ENCODE data around the gene TEAD4.

TEAD4 gene

GRCh38 chr12:3015356-3015755 lies 56.2 kb downstream of the TEAD4 start:
- H3K4me3 ChIP-seq (ENCODE audit: control insufficient read depth, low read depth, low read length), result no peak overlapping the region
- TF ChIP-seq CTCF (conservative IDR thresholded peaks at IDR 0.05; ENCODE audit: control insufficient read depth, insufficient read depth, low read depth, low read length), result no peak
- no peak for DNase-seq (ENCODE audit: low read depth)

GRCh38 chr12:3016191-3016590 lies 57.0 kb downstream of the TEAD4 start:
- no peak overlapping the region for H3K4me3 ChIP-seq (ENCODE audit: control insufficient read depth, low read depth, low read length)
- no peak for TF ChIP-seq CTCF (conservative IDR thresholded peaks at IDR 0.05; ENCODE audit: control insufficient read depth, insufficient read depth, low read depth, low read length)
- DNase-seq (ENCODE audit: low read depth), result no peak

GRCh38 chr12:3017281-3017680 lies 58.1 kb downstream of the TEAD4 start:
- DNase-seq (ENCODE audit: low read depth), result no peak
- no peak overlapping the region for H3K4me3 ChIP-seq (ENCODE audit: control insufficient read depth, low read depth, low read length)
- TF ChIP-seq CTCF (conservative IDR thresholded peaks at IDR 0.05; ENCODE audit: control insufficient read depth, insufficient read depth, low read depth, low read length), result no peak

- H3K4me3 ChIP-seq (ENCODE audit: control insufficient read depth, low read depth, low read length), result no peak overlapping the region
- no peak for DNase-seq (ENCODE audit: low read depth)
- no peak for TF ChIP-seq CTCF (conservative IDR thresholded peaks at IDR 0.05; ENCODE audit: control insufficient read depth, insufficient read depth, low read depth, low read length)
Observed at GRCh38 chr12:3018284-3019004, 59.2 kb downstream of the TEAD4 start.

- no peak overlapping the region for H3K4me3 ChIP-seq (ENCODE audit: control insufficient read depth, low read depth, low read length)
- no peak for TF ChIP-seq CTCF (conservative IDR thresholded peaks at IDR 0.05; ENCODE audit: control insufficient read depth, insufficient read depth, low read depth, low read length)
- DNase-seq (ENCODE audit: low read depth), result no peak
Observed at GRCh38 chr12:3019005-3019680, 59.9 kb downstream of the TEAD4 start.

- TF ChIP-seq CTCF (conservative IDR thresholded peaks at IDR 0.05; ENCODE audit: control insufficient read depth, insufficient read depth, low read depth, low read length), result no peak
- H3K4me3 ChIP-seq (ENCODE audit: control insufficient read depth, low read depth, low read length), result no peak overlapping the region
- DNase-seq (ENCODE audit: low read depth), result no peak
Observed at GRCh38 chr12:3020399-3020798, 61.2 kb downstream of the TEAD4 start.
